ENCODE measurements around the gene PIGO. TPM values are rescaled to one million over a fixed set of nuclear protein-coding genes. Genes with fewer than 3 reads are reported as not detected.

Gene PIGO
- total and polyA plus RNA-seq, 4 donors: 13.8 to 38.1 (median 20.2) TPM

DNA sequence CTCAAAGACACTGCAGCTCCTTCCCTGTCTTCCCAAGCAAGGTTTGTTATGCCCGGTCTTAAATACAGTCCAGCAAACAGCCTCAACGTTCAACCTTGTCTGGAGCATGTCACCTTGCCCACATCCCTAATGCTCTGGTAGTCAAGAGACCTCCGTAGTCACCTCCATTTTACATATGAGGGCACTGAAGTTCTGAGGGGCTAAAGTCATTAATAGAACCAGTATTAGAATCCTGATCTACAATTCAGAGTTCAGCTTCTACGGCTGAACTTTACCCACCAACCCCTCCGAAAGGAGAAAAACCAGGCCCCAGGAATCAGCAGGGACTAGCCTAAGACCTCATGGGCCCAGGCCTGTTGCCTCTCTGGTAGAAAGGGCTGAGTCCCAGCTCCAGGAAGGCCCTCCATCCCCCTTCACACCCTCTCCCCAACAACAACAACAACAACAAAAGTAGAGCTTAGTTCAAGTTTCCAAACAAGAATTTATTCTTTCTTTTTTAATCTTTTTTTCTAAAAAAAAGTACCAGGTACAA, 7.3 kb upstream of the PIGO start:
- H3K9ac ChIP-seq (ENCODE audit: insufficient read depth in 1 of 2, low read length in 2 of 2): peak overlapping the region; percentile 35 to 87
- H3K4me3 ChIP-seq: no peak overlapping the region
- no peaks in the 10 kb centered on the region for H3K27me3 ChIP-seq (ENCODE audit: control insufficient read depth in 3 of 3, insufficient read depth in 3 of 3, low read length in 2 of 3)
- ATAC-seq (ENCODE audit: insufficient read depth, low FRiP score): no peak
- peaks cover 4 to 17% (median 13%) of the 10 kb centered on the region in 5 donors for H3K4me1 ChIP-seq (ENCODE audit: control insufficient read depth in 5 of 5, insufficient read depth in 5 of 5, low read length in 5 of 5)
- peak overlapping the region in 1 of 2 donors; percentile 88 for H3K27ac ChIP-seq (ENCODE audit: low read depth in 1 of 2, low read length in 1 of 2)
- H3K9me3 ChIP-seq (ENCODE audit: control insufficient read depth in 4 of 4, insufficient read depth in 3 of 4, low read length in 3 of 4): no peaks in the 10 kb centered on the region
- 42 to 48% methylated on average over 5 of the region's 5 CpGs for WGBS, 2 donors
- TF ChIP-seq, protein P1, sequence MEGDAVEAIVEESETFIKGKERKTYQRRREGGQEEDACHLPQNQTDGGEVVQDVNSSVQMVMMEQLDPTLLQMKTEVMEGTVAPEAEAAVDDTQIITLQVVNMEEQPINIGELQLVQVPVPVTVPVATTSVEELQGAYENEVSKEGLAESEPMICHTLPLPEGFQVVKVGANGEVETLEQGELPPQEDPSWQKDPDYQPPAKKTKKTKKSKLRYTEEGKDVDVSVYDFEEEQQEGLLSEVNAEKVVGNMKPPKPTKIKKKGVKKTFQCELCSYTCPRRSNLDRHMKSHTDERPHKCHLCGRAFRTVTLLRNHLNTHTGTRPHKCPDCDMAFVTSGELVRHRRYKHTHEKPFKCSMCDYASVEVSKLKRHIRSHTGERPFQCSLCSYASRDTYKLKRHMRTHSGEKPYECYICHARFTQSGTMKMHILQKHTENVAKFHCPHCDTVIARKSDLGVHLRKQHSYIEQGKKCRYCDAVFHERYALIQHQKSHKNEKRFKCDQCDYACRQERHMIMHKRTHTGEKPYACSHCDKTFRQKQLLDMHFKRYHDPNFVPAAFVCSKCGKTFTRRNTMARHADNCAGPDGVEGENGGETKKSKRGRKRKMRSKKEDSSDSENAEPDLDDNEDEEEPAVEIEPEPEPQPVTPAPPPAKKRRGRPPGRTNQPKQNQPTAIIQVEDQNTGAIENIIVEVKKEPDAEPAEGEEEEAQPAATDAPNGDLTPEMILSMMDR (IDR thresholded peaks at IDR 0.05; ENCODE audit: control extremely low read depth, extremely low read depth): no peak
- DNase-seq: no peak
- H3K36me3 ChIP-seq (ENCODE audit: control insufficient read depth in 4 of 4, insufficient read depth in 4 of 4, low read length in 4 of 4): peaks cover 18 to 45% (median 31%) of the 10 kb centered on the region in 4 donors

GRCh38 chr9:35102769-35103659, 6.6 kb upstream of the PIGO start, which contains the start of gene STOML2:
Gene STOML2 (minus strand): TSS chr9:35103131. CDS start chr9:35103094, 37 bp downstream.
- ATAC-seq (ENCODE audit: insufficient read depth, low FRiP score): peak; percentile 95
- Histone ChIP-seq H3K27me3 (ENCODE audit: control insufficient read depth in 3 of 3, insufficient read depth in 3 of 3, low read length in 2 of 3) (no peaks in the 10 kb centered on the region), H3K4me1 (ENCODE audit: control insufficient read depth in 5 of 5, insufficient read depth in 5 of 5, low read length in 5 of 5) (peaks cover 4 to 17% (median 13%) of the 10 kb centered on the region in 5 donors), H3K9ac (ENCODE audit: insufficient read depth in 1 of 2, low read length in 2 of 2) (peak within 1 kb of the TSS; percentile 93), H3K9me3 (ENCODE audit: control insufficient read depth in 4 of 4, insufficient read depth in 3 of 4, low read length in 3 of 4) (no peaks in the 10 kb centered on the region), H3K36me3 (ENCODE audit: control insufficient read depth in 4 of 4, insufficient read depth in 4 of 4, low read length in 4 of 4) (peaks cover 18 to 42% (median 29%) of the 10 kb centered on the region in 4 donors), H3K27ac (ENCODE audit: low read depth in 1 of 2, low read length in 1 of 2) (peak within 1 kb of the TSS; percentile 70 to 88), H3K4me3 (peak within 1 kb of the TSS; percentile 81)
- WGBS, 2 donors: 1% methylated on average over 57 of the region's 57 CpGs
- TF ChIP-seq, protein P1 (IDR thresholded peaks at IDR 0.05; ENCODE audit: control extremely low read depth, extremely low read depth): no peak
- peak; percentile 97 to 99 (median 98) for DNase-seq

GRCh38 chr9:35102465-35102768, 6.0 kb upstream of the PIGO start:
- ATAC-seq (ENCODE audit: insufficient read depth, low FRiP score) (peak; percentile 8), DNase-seq (no peak)
- TF ChIP-seq, protein P1 (IDR thresholded peaks at IDR 0.05; ENCODE audit: control extremely low read depth, extremely low read depth): no peak
- H3K27ac ChIP-seq (ENCODE audit: low read depth in 1 of 2, low read length in 1 of 2): peak overlapping the region; percentile 70 to 88
- no peaks in the 10 kb centered on the region for H3K9me3 ChIP-seq (ENCODE audit: control insufficient read depth in 4 of 4, insufficient read depth in 3 of 4, low read length in 3 of 4)
- H3K36me3 ChIP-seq (ENCODE audit: control insufficient read depth in 4 of 4, insufficient read depth in 4 of 4, low read length in 4 of 4): peaks cover 15 to 36% (median 29%) of the 10 kb centered on the region in 4 donors
- peak overlapping the region; percentile 93 for H3K9ac ChIP-seq (ENCODE audit: insufficient read depth in 1 of 2, low read length in 2 of 2)
- H3K4me1 ChIP-seq (ENCODE audit: control insufficient read depth in 5 of 5, insufficient read depth in 5 of 5, low read length in 5 of 5): peaks cover 4 to 17% (median 13%) of the 10 kb centered on the region in 5 donors
- peak overlapping the region; percentile 81 for H3K4me3 ChIP-seq
- WGBS, 2 donors: 4 to 5% methylated on average over 10 of the region's 10 CpGs
- no peaks in the 10 kb centered on the region for H3K27me3 ChIP-seq (ENCODE audit: control insufficient read depth in 3 of 3, insufficient read depth in 3 of 3, low read length in 2 of 3)
